Suppressor macrophage treated with lipopolysaccharide for 1 hour (primary cell): ENCODE results near the gene RPL10A.

Experiments
- DNase-seq, 3 donors: peaks; one replicate each; pipeline ENCODE4 v3.0.0-alpha.2; 2020 to 2022

Gene RPL10A

DNA sequence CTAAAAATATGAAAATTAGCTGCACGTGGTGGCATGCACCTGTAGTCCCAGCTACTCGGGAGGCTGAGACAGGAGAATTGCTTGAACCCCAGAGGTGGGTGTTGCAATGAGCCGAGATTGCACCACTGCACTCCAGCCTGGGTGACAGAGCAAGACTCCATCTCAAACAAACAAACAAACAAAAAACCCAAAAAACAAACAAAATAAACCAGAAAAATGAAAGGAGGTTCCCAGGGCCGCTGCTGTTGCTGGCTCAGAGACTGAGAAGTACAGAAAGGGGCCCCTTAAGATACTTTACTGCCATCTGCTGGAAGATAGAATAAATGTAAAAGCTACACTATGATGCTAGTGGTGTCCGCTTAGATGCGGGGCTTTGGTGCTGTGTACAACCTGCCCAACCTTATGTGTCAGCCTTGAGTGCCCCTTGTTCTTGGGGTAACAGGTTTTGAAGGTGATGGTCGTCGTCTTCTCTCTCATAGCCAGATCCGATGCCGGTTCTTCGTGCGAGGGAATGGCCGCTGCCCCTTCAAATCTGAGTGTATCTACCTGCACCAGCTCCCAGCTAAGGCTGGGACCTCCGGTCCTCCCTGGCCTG lies 18.8 kb upstream of the RPL10A start:
- DNase-seq: peak; percentile 83 to 94 (median 90)

DNA sequence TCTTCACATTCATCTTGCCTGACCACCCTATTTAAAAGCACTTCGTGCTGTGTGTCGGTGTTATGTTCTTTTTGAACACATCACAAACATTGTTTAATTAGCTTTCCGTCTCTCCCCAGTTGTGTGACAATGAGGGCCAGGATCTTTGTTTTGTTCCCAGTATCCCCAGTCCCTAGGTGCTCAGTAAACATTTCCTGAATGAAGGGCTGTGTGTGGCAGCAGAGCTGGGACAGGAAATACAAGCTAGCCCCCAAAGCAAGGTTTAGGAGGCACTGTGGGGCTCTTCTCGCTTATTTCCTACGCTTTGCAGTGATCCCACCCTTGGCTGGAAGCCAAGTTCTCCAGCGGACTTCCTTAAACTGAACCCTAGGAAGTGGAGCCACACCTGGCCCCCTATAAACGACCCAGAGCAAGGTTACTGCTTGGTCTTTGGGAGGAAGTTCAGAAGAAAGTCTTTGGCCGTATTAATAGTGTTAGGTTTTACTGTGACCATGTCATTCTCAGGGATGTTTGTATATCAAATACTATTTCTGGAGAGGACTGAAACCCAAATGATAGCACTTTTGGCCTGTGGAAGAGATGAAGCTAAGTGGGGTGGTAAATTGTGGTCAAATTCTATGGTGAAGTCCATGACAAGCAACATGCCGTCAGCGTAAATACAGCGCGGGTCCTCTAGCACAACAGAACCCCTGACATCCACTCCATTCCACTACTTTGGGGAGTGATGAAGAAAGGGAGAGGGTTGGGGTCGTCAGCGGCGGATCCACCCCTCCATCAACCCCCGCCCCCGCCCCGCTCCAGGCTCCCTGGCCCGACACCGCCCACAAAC lies 16.6 kb upstream of the RPL10A start:
- no peak for DNase-seq

DNA sequence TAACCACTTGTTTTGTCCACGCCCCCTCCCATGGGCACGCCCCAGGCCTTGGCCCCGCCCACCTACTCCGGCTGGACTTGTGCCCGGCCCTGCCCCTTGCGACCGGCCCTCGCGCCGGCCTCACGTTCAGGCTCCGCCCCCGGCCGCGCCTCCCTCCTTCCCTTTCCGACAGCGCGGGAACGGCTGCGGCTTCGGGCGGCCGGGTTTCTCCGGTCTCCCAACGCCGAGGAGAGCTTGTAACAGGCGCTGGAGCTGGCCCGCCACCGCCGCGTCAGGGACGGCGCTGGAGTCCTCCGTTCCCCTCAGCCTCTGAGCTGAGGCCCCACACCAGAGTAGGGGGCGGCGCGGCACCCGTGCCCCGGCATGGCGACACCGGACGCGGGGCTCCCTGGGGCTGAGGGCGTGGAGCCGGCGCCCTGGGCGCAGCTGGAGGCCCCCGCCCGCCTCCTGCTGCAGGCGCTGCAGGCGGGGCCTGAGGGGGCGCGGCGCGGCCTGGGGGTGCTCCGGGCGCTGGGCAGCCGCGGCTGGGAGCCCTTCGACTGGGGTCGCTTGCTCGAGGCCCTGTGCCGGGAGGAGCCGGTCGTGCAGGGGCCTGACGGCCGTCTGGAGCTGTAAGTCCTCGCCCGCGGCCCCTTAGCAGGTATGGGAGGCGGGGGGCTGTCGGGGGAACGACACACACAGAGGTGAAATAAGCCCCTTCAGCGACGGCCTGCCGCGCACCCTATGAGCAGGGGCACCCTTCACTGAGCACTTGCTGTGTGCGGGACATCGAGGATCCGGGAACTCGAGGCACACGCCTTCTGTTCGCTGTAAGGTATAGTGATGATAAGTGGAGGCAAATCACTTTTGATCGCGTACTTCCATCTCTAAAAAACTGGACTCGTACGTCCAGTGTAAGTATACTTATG lies 15.8 kb upstream of the RPL10A start, which contains the start of gene FANCE:
Gene FANCE (plus strand): TSS at position 156 of the 908 bp plus-strand sequence. CDS start 208 bp downstream, at position 364.
- DNase-seq: peak; percentile 95 to 99 (median 98)

DNA sequence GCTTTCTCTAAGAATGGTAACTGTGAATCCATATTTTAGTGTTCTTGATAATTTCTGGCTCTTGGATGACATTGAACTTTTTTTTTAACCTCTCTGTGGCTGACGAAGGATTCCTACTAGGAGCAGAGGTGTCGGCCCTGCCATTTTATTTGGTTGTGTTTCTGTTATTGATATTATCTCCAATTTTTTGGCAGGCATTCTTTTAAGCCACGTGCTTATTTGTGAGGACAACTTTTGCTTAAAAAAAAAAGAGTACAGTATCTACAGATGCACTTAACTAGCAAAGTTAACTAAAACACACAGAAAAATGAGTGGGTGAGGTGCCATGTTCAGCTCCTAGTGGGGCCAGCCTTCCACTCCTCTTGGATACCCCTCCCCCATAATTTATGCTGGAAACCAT lies 15.0 kb upstream of the RPL10A start:
- no peak for DNase-seq

DNA sequence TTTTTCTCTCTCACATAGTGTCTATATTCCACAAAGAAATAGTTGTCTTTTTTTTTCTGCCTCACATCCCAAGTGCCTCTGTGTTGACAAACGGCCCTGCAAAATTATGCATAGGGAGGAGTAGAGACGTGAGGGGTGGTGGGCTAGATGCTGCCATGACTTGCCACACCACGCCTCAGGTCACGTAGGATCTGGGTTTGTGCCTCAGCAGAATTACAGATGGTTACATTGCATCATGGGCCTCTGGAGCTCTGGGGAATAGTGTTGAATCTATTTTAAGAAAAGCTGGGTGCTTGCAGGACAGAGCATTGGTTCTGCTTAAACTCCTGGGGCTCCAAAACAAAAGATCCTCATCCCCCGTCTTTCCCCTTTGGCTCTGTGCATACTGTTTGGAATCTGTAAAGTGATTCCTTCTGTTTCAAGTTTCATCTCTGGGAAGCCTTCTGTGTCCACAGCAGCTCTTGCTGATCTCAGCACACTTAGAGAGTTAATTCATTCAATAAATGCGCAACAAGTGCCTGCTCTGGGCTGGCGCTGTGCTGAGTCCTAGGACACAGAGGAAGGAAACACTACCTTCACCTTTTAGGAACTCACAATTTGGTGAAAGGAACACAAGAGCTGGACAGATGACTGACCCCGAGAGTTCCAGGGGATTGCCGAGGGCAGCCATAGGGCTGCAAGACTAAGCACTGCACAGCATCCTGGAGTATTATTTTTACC lies 13.7 kb upstream of the RPL10A start:
- peak in 1 of 3 donors; percentile 24 for DNase-seq

DNA sequence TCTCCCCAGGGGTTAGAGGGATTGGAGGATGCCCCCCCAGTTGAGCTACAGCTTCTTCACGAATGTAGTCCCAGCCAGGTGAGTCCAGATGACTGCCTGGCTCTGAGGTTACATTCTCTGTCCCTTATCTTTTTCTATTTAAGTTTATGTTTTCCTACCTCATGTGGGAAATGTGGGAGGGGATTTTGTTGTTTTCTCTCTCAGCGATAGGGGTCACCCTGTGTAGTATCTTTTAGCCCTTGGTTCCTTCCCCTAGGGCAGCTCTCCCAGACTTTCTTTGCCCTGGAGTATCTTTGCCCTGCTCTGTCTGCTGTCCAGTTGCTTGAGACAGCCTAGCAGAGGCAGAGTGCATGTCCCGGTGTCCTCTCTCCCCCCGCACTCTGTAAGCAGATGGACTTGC lies 10.3 kb upstream of the RPL10A start:
- no peak for DNase-seq

DNA sequence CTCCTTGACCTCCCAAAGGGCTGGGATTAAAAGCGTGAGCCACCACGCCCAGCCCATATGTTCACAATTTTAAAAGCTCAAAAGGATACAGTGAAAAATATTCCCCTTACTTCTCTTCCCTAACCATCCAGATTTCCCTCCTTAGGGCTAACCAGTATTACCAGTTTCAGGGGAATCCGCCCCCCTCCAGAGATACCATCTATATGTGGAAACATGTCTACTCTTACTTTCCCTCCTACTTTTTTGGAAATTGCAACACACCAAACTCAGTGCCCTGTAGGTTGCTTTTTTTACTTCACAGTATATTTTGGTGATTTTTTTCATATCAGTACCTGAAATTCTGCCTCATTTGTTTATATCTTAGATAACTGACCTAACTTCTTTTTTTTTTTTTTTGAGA lies 6.9 kb upstream of the RPL10A start:
- DNase-seq: no peak

DNA sequence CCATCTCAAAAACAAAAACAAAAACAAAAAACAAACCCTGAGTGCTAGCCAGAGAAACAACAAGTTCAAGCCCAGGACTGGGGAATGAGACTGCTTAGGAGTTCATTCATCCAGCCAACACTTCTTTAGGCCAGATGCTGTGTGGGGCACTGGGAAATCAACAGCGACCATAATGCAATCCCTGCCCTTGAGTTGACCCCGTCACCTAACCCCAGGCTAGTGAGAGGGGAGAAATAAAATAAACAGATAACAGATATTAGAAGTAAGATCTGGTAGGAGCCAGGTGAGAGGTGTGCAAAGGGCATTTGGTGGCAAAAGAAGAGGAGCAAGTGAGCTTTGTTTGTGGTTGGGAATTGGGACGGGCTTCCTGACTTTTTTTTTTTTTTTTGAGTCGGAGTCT lies 4.9 kb upstream of the RPL10A start:
- no peak for DNase-seq

DNA sequence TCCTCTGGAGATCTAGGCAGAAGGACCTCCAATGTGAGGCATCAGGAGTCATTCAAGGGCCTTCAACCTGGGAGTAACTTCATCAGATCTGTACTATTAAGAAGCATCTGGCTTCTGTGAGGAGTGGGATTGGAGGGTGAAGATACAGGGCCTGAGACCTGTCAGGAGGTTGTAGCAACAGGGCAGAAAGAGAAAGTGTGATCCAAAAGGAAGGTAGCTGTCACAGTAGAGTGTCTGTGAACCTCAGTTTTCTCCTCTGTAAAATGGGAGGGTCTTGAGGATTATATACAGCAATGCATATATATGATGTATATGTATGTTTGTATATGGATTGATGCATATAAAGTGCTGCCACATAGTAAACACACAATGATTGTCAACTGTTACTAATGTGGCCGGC lies 2.6 kb upstream of the RPL10A start:
- DNase-seq: no peak

DNA sequence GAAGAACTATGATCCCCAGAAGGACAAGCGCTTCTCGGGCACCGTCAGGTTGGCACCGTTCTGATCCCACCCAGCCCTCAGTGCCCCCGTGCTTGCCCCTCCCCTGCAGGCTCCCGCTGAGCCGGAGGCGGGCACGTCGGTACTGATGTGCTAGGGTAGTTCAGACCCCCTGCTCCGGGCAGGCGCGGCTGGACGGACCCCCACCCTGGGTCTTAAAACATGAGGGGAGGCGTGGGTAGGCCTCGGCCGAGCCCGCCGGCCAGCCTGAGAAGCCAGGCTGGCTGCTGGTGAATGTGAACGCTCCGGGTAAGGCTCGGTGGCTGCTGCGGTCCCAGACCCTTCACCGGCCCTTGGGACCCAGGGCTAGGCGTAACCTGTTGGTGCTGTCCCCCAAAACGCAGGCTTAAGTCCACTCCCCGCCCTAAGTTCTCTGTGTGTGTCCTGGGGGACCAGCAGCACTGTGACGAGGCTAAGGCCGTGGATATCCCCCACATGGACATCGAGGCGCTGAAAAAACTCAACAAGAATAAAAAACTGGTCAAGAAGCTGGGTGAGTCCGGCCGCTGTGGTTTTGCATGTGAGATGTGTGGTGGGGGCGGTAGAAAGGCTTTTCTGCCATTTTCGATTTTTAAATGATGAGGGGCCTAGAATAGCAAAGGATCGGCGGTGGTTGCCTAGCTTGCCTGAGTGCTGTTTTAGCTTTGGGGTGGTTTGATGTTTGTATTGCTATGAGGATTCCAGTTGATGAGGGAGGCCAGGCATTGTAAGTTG lies 964 bp downstream of the RPL10A start:
- DNase-seq: peak in 1 of 3 donors; percentile 28

DNA sequence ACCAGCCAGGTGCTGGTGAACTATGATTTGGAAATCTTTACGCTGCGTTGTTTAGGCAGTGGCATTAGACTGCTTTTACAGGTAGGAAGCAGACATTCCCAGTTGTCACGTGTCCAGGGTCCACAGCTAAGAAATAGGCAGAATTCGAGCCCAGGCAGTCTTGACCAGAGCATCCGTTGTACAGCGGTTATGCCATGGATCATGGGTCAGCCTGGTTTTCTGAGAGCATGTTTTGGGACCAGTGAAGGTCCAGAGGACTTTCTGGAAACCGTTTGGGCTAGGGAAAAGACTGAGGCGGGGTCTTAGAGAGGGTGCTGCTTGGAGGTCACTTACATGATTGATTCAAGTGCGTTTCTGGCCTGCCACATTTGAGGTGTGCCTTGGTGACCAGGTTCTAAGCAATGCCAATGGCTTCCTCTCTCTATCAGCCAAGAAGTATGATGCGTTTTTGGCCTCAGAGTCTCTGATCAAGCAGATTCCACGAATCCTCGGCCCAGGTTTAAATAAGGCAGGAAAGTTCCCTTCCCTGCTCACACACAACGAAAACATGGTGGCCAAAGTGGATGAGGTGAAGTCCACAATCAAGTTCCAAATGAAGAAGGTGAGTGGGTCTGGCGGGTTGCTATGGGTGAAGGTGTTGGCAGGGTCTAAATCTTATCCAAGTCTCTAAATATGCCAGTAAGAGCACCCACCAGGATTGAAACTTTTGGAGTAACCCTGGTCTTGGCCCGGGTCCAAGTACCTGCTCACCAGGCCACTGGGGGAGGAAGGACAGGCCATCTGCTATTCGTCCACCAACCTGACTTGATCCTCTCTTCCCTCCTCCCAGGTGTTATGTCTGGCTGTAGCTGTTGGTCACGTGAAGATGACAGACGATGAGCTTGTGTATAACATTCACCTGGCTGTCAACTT lies 1.8 kb downstream of the RPL10A start:
- DNase-seq: no peak

DNA sequence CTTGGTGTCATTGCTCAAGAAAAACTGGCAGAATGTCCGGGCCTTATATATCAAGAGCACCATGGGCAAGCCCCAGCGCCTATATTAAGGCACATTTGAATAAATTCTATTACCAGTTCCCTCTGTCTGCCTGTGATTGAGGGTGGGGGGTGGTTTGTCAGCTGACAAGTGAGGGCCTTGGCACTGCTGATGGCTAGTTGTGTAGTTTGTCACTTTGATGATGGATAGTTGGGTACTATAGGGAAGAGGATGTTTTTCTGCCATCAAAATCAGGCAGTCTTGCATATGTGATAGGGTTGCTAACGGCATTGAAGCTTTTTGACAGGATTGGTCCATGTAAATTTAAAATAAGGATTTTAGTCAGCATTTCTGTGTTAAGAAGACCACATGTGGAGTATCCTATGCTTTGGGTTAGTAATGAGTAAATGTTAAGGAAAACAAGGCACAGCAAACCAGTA lies 2.5 kb downstream of the RPL10A start:
- DNase-seq: no peak

DNA sequence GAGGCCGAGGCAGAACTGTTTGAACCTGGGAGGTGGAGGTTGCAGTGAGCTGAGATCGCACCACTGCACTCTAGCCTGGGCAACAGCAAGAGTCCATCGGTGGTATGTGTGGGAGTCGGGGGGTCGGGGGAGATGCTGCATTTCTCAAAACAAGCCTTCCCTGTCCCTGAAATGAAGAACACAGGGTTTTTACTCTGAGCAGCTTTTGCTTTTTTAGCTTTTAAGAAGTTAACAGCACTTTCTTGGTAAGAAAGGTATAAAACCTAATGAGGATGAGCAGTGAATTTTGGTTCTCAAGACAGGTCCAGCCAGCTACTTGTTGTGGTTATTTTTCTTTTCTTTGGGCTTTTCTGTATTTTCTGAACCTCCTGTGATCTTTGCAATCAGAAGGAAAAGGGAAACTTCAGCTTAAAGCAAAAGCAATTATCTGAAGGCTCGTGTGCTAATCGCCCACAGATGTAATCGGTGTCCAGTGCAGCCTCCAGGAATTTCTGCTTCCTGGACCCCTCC lies 3.7 kb downstream of the RPL10A start:
- no peak for DNase-seq

DNA sequence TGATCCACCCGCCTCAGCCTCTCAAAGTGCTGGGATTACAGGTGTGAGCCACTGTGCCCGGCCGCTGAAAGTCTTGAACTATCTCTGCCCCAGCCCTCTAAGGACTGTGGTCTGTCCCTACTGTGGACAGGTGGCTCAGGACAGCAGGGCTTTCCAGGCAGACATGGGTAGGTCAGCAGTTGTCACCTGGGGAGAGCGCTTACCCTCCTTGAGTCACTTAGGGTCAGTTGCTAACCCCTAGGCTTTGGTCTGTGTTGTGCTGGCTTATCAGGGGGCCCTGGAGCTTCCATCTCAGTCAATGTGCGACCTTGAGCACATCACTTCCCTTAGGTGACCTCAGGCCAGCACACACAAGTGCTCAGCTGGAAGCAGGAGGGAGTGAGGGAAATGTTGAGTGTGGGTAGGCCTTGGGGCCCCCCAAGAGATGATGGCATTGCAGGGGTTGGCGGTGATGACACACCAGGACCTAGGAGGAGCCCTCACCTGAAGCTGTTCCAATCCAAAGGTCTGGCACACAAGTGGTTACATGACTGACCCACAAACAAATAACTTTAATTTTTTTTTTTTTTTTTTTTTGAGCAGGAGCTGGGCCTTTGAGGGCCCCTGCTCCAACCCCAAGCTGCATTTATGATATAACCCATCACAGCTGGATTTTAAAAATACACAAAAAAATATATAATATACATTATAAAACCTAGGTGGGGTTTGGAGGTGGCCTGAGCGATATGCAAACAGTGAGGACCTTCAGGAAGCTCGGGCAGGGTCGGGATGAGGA lies 5.1 kb downstream of the RPL10A start:
- DNase-seq: no peak

DNA sequence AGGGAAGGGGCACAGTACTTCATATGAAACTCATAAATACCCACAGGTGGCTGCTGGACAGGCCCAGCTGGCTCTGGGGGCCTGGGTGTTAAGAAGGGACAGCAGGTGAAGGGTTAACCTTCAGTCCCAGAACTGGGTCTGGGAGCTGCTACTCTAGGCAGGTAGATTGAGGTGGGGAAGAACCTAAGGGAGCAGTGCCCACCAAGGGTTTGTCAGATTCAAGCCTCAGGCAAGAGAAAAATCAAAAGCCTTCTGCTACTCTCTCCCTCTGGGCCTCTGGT lies 5.6 kb downstream of the RPL10A start:
- DNase-seq: no peak

DNA sequence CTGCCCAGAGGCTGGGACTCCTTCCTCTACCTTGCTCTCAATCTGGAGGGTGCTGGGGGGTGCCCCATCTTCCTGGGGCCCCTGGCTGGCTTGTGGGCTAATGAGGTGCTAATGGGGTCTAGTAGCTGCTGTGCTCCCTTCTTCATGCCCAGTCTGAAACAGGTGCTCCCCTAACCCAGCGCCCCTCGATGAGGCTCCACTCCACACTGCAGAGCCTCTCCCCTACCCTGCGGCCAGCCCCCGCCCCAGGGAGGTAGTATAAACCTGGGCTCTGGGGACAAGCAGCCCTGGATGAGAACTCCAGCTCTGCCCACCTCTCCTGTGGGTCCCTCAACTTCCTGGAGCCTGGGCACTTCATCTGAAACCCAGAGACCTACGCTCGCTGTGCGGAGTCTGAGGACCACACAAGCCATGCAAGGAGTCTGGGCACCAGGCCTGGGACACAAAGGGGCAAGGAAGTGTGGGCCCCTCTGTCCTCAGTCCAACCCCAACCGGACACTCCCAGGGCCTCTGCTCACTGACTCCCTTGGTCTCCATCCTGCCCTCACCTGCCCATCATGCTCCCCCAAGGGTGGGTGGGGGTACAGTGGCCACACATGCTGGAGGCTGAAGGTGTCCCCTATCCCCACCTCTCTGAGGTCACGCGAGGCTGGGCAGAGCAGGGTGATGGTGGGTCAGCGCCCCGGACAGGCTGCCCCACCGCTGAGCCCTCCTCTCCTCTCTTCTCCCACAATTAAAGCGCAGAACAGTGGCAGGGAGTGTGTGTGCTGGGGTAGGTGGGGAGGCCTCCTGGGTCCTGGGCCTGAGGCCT lies 6.1 kb downstream of the RPL10A start:
- no peak for DNase-seq

DNA sequence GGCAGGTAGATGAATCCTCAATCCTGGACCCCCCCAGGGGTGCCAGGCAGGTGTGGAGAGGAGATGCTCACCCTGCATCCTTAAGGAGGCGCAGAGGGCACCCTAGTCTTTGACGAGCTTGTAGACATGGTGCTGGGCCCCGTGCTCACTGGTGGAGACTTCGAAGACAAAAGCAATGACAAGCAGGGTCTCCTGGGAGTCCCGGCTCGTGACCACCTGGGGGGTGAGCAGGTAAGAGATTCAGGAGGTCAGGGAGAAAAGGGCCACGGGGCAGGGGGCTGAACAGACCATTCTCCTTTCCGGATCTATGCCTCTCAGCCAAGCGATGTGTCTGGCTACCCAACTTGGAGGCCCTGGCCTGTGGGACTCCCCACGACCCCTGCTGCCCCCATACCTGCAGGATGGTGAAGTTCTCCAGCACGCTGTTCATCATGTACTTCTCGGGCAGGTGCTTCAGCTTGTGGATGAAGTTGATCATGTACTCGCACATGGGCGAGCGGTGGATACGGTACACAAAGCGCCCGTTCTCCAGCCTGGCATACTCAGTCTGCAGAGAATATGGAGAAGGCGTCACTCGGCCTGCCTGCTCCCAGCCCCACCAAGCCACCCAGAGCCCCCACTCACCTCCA lies 6.9 kb downstream of the RPL10A start:
- DNase-seq: no peak

DNA sequence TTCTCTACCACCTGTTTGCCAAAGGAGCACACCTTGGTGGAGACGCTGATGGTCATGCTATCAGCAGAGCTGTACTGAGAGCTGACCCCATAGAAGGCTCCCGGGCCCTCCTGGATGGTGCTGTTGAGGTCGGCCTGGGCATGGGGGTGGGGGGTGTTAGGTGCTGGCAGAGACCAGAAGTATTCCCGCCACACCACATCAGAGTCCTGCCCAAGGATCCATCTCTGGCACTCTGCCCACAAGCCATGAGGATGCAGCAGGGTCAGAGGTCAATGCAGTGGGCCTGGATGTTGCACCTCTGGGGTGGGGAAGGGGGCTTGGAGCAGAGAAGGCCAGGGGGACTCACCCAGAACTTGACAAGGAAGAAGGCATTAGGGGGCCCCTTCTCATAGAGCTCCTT lies 7.4 kb downstream of the RPL10A start:
- DNase-seq: no peak

DNA sequence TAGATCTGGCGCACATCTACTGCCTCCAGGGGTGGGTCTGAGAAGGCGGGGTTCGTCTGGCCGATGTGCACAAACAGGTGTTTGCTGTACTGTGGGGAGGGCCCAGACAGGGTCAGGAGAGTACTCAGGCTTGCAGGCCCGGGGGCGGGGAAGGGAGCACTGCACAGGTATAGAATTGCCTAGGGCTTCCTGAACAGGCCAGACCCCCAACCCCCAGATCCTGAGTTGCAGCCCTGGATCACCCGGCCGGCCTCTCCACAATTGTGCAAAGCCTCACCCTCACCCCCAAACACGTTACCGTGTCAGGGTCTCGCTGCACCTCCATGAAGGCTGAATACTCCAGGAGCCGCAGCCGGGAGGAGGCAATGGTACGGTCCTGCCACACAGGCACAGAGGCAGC lies 7.8 kb downstream of the RPL10A start:
- no peak for DNase-seq
